HG03045 (cell line): Measurements from ENCODE around the gene SLC17A3.

ENCODE experiments used
- ATAC-seq: cut with Tn5 transposase; IDR thresholded peaks from one replicate; pipeline ENCODE4 v1.9.1; 2021; ENCODE audit warnings: mild to moderate bottlenecking, moderate library complexity; ENCODE audit not compliant: unreplicated experiment

The SLC17A3 gene, protein sequence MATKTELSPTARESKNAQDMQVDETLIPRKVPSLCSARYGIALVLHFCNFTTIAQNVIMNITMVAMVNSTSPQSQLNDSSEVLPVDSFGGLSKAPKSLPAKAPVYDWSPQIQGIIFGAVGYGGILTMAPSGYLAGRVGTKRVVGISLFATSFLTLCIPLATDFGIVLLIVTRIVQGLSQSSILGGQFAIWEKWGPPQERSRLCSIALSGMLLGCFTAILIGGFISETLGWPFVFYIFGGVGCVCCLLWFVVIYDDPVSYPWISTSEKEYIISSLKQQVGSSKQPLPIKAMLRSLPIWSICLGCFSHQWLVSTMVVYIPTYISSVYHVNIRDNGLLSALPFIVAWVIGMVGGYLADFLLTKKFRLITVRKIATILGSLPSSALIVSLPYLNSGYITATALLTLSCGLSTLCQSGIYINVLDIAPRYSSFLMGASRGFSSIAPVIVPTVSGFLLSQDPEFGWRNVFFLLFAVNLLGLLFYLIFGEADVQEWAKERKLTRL

GRCh38 chr6:25874118-25874517 is at the start of gene SLC17A3:
Gene SLC17A3, minus strand, starts transcription at chr6:25874243. Its CDS starts 5,856 bp downstream, at chr6:25868387.
- no peak for ATAC-seq

- ATAC-seq: no peak
These were observed 48.3 kb upstream of the SLC17A3 start for GRCh38 chr6:25922301-25922700.

GRCh38 chr6:25921525-25922203 is 47.6 kb upstream of the SLC17A3 start:
- ATAC-seq: no peak

DNA sequence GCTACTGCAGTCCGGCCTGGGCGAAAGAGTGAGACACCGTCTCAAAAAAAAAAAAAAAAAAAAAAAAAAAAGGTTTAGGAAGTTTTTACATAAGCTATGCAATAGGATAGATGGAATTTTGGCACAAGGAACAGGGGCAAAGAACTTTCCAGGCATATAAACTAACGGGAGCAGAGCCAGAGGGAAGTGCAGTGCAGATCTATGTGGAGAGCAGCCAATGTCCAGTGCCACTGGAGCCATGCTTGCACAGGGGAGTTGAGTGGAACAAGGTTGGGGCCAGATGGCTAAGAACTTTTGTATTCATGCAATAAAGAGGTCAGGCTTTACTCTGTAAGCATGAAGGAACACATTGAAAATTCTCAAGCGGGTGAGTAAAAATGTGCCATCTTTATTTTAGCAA is 45.6 kb upstream of the SLC17A3 start:
- ATAC-seq: no peak

DNA sequence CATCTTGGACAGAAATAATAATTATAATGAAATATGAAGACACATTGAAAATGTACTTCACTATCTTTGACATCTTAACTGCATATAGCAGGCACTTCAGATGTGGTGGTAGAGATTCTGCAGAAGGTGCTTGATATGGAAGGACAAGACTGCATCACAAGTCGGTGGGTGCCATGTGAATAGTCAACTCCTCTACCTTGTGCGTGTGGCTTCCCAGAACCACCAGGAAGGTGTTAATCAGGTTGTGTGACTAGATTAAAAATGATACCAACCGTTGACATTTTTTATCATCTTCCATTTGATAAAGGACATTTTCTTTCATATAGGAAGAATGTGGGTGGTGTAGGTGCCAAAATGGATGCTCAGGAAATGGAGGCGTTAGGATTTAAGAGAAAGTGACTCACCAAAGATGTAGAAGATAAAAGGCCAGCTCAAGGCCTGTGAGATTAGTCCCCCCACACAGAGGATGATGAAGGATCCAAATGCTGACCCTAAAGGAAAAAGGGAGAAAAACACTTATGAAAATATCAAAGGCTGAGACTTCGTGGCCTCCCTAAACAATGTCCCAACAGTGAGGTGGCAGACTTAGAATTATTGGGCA is 44.1 kb upstream of the SLC17A3 start:
- no peak for ATAC-seq

- ATAC-seq: no peak
These were observed 42.9 kb upstream of the SLC17A3 start for GRCh38 chr6:25916789-25917490.

- ATAC-seq: no peak
These were observed 42.3 kb upstream of the SLC17A3 start for GRCh38 chr6:25916330-25916729.

DNA sequence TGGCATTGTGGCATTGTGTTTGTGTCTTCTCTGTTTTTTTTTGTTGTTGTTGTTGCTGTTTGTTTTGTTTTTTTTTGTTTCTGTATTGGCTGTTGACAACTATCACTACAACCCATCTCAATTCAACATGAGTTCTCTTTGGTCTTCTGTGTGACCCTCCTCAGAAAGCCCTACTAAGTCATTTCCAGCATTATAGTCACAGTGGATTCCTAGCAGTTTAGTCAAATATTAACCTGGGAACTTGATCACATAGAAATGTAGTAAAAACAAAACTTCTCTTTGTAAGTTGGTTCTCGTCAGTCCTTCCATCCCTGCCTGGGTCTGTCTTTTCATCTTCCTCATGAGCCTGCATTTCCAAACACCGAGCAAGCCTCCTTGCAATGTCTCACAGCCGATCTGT is 39.7 kb upstream of the SLC17A3 start:
- no peak for ATAC-seq

DNA sequence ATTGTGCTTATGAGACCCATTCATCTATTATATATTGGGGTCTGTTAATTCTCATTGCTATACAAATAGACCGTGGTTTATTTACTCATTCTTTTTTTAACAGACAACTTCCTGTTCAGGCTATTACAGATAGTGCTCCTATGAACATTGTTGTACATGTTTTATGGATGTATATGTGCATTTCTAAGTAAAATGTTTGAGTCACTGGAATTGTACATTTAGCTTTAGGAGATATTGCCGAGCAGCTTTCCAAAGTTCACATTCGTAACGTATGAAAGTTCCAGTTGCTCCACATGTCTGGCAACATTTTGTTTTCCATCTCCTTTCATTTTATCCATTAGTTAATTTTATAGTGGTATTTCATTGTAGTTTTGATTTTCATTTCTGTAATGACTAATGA is 37.3 kb upstream of the SLC17A3 start:
- no peak for ATAC-seq

GRCh38 chr6:25907475-25908014 is 33.5 kb upstream of the SLC17A3 start:
- no peak for ATAC-seq

DNA sequence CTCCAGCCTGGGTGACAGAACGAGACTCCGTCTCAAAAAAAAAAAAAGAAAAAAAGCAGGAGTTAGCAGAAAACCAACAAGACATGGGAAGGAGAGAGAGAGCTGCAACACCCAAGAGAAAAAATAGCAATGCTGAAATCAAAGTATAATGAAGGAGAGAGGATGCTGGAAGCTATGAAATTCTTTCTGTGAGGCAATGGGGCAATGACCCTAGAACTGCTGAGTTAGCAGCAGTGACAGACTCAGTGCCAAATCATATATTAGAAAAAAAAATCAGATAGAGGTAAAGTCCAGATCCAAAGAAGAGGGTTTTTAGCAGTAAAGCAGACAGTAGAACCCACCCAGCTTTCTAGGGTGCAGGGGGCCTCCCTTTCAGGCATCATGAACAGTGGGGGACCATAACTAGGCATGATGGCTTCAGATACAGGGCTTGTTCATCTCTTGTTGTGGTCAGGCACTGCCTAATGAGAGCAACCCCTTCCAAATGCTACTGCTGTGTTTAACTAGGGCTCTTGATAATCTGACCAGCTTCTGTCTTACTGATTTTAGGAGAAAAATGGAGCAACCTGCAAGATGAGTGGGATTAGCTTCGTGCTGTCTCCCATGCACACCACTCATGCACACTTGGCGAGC is 29.5 kb upstream of the SLC17A3 start:
- no peak for ATAC-seq

- no peak for ATAC-seq
These were observed 28.0 kb upstream of the SLC17A3 start for GRCh38 chr6:25902071-25902470.

DNA sequence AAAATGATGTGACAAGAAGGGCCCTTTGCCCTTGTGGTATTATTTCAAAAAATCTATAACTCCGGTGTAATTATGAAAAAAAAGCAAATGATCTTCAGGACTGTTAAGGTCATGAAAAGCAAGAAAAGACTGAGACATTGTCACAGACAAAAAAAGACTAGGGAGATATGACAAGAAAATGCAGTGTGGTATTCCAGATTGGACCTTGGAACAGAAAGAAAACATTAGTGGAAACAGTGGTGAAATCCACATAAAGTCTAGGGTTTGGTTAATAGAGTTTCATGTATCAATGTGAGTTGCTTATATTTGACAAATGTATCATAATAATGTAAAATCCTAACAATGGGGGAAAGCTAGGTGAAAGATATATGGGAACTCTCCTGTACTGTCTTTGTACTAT is 26.8 kb upstream of the SLC17A3 start:
- ATAC-seq: no peak

DNA sequence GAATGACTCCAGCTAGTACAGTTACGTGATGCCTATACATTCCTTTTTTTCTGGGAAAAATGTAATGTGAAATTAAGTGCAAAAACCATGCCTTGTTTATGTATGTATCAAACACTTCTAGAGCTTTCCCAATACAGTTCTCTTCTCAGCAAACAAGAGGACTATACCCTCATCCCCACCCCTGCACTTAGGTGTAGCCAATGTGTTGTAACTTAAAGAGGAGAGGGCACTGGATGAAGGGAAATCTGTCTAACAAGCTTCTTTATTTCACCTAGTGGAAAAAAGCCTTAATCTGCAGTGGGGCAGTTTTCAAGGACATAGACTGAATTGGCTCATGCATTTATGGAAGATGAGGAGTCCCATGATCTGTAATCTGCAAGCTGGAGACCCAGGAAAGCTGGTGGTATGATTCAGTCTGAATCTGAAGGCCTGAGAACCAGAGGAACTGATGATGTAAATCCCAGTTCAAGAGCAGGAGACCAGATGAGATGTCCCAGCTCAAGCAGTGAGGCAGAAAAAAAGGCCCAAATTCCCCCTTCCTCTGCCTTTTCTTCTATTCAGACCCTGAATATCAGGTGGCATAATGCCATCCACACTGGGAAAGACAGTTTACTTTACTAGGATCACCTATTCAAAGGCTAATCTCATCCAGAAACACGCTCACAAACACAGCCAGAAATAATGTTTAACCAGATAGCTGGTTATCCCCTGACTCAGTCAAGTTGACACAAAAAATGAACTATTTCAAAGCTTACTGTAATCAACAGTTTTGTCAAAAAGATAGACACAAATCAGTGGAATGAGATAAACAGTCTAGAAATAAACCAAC is 25.8 kb upstream of the SLC17A3 start:
- ATAC-seq: no peak

GRCh38 chr6:25899123-25899522 is 25.1 kb upstream of the SLC17A3 start:
- ATAC-seq: no peak

GRCh38 chr6:25898289-25898977 is 24.4 kb upstream of the SLC17A3 start:
- no peak for ATAC-seq

- ATAC-seq: no peak
These were observed 22.2 kb upstream of the SLC17A3 start for GRCh38 chr6:25896252-25896651.

DNA sequence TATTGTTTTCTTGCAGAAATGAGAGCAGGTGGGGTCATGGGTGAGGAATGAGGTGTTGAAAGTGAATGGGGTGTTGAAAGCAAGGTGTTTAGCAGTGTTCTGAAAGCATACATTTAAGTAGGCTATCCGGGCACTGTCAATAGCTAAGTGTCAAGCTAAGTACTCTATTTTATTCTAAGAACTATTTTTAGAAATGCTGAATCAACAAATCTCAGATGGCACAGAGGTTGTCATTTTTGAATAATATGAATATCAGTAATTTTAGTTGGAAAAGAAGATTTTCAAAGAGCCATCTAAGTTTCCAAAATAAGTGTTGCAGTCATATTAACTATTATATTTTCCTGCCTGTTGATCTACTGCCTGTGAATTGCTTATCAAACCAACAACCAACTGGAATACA is 21.7 kb upstream of the SLC17A3 start:
- no peak for ATAC-seq

DNA sequence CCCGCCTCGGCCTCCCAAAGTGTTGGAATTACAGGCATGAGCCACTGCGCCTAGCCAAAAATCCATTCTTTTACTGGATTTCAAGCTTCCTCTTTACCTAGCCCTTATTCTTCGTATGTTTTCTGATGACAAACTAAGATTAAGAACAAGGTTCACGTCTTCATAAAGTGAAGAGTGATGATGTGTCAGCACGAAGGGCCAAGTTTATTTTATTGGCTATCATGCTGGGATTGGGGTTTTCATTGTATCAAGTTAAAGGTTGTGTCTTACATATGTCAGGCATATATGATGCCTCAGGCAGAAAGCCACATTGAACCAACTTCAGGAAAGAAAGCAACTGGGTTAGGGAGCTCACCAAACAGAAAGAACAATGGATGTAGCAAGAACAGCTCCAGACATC is 19.7 kb upstream of the SLC17A3 start:
- no peak for ATAC-seq
